ENCODE data around the gene IL1RL2.

DNA sequence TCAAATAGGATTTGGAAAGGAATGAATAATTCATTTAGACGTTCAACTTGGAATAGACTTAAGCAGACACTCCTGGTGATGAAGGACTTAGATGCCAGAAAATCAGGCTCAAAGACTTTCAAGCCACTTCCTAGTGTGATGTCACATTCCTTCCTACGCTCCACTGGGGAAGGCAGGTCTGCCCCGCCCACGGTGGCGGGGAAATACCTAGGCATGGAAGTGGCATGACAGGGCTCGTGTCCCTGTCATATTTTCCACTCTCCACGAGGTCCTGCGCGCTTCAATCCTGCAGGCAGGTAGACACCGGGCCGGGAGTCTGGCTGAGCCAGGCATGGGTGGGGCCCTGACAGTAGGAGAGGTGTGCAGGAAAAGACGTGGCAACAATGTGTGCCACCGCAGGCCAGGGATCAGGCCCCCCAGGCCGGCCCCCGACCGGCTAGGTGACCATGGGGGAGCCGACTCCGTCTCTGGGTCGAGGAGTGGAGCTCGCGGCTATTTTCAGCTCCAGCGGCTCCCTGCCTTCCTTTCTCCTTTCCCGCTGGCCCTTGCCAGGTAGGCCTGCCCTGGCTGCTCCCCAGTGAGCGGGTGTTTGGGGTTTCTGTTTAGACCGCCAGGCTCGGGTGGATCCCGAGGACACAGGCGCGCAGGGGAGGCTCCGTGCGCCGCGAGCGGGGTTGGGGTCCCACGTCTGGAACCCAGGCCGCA is at the start of gene IL1RL2:
- TF ChIP-seq, protein P1, sequence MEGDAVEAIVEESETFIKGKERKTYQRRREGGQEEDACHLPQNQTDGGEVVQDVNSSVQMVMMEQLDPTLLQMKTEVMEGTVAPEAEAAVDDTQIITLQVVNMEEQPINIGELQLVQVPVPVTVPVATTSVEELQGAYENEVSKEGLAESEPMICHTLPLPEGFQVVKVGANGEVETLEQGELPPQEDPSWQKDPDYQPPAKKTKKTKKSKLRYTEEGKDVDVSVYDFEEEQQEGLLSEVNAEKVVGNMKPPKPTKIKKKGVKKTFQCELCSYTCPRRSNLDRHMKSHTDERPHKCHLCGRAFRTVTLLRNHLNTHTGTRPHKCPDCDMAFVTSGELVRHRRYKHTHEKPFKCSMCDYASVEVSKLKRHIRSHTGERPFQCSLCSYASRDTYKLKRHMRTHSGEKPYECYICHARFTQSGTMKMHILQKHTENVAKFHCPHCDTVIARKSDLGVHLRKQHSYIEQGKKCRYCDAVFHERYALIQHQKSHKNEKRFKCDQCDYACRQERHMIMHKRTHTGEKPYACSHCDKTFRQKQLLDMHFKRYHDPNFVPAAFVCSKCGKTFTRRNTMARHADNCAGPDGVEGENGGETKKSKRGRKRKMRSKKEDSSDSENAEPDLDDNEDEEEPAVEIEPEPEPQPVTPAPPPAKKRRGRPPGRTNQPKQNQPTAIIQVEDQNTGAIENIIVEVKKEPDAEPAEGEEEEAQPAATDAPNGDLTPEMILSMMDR (IDR thresholded peaks at IDR 0.05; ENCODE audit: low read length) = no peak
- TF ChIP-seq EZH2 (IDR thresholded peaks at IDR 0.05; ENCODE audit: borderline replicate concordance, low read length) = no peak

All from OCI-LY1 (cell line).